Upper lobe of left lung (tissue), 6 donors: Measurements from ENCODE around the gene LEFTY2. TPM values are rescaled to one million over a fixed set of nuclear protein-coding genes. Genes with fewer than 3 reads are reported as not detected.
"Not testable (repeated sequence)": the region's sequence is repeated elsewhere in the genome, so short reads cannot be mapped to it uniquely, and the experiment has no call there.

ENCODE experiments used
- ATAC-seq, 2 donors: fragments of 200-7000 bp; cut with Tn5 transposase; one replicate each; pipeline ENCODE4 v1.9.1; 2022; ENCODE audit warnings: mild to moderate bottlenecking in 2 of 2, moderate library complexity in 2 of 2; ENCODE audit not compliant: low FRiP score in 2 of 2
- DNase-seq, 2 donors: peaks; one replicate each; pipeline ENCODE4 v3.0.0-alpha.2; 2019 to 2020
- H3K27ac ChIP-seq, 4 donors: fragments of 200-600 bp; sonication (generic); one replicate each; pipeline ENCODE4 v1.5.1; 2016 to 2019
- H3K27me3 ChIP-seq, 4 donors: fragments of 200-600 bp; sonication (generic); one replicate each; pipeline ENCODE4 v1.5.1; 2017 to 2019
- H3K36me3 ChIP-seq, 4 donors: fragments of 200-600 bp; sonication (generic); one replicate each; pipeline ENCODE4 v1.5.1; 2016 to 2019
- H3K4me1 ChIP-seq, 4 donors: fragments of 200-600 bp; sonication (generic); one replicate each; pipeline ENCODE4 v1.5.1; 2018 to 2019
- H3K4me3 ChIP-seq, 4 donors: fragments of 200-600 bp; sonication (generic); one replicate each; pipeline ENCODE4 v1.5.1; 2017 to 2019; ENCODE audit warnings: mild to moderate bottlenecking in 2 of 4, moderate library complexity in 1 of 4
- H3K9me3 ChIP-seq, 4 donors: fragments of 200-600 bp; sonication (generic); one replicate each; pipeline ENCODE4 v1.5.1; 2018 to 2019
- CTCF ChIP-seq, 6 experiments: fragments of 450-650 bp in 4 of 6; fragments of 200-600 bp in 2 of 6; sonication (generic) in 2 of 6; IDR thresholded peaks; one replicate each; pipeline ENCODE4 v1.5.1; 2016 to 2019; ENCODE audit warnings: antibody characterized with exemption in 6 of 6
- EP300 ChIP-seq, 4 donors: sonication (generic); formaldehyde crosslinking; IDR thresholded peaks; one replicate each; pipeline ENCODE4 v1.5.1; 2017; ENCODE audit warnings: antibody characterized with exemption in 4 of 4, control low read depth in 2 of 4
- POLR2A ChIP-seq, 4 donors: fragments of 450-650 bp; IDR thresholded peaks; one replicate each; pipeline ENCODE4 v1.5.1; 2016 to 2017; ENCODE audit warnings: antibody characterized with exemption in 4 of 4, mild to moderate bottlenecking in 2 of 4
- POLR2AphosphoS5 ChIP-seq, 2 donors: sonication (generic); formaldehyde crosslinking; IDR thresholded peaks; one replicate each; pipeline ENCODE4 v1.5.1; 2017; ENCODE audit warnings: antibody characterized with exemption in 2 of 2
- WGBS, 2 donors: methylation state at CpG; one replicate each; pipeline ENCODE4 v1.1.5; 2017 to 2018; 5-methylcytosine and 5-hydroxymethylcytosine counted together
- total RNA-seq, 6 donors: library from RNA; depleted of rRNA in 4 of 6; stranded (reverse); fragments of >200 nt in 4 of 6; gene quantifications; one replicate each; pipeline versions ENCODE4 v1.1.0 to v1.2.1, GENCODE V29; 2016 to 2021
- donor health status: DM: no; HTN: no; CAD: no; lungs with moderate emphysema.
- donor health status: DM: no; HTN: yes; CAD: no; lungs with severe emphysema.

Gene LEFTY2
- total RNA-seq, 6 donors from 2014 or later = 0.44 to 2.9 (median 0.76) TPM; not detected in 2

GRCh38 chr1:225972344-225973152 is 31.5 kb upstream of the LEFTY2 start:
- peaks cover 0 to 3% (median 1%) of the 10 kb centered on the region in 4 donors for H3K4me1 ChIP-seq
- no peak for DNase-seq
- H3K27ac ChIP-seq = no peak overlapping the region
- H3K4me3 ChIP-seq = no peak overlapping the region
- 86 to 96% methylated on average over 10 to 13 of the region's 15 CpGs for WGBS, 2 donors
- H3K27me3 ChIP-seq = no peaks in the 10 kb centered on the region
- TF ChIP-seq EP300 (IDR thresholded peaks at IDR 0.05) (no peak), POLR2A (IDR thresholded peaks at IDR 0.05) (no peak), CTCF (IDR thresholded peaks at IDR 0.05) (no peak), POLR2AphosphoS5 (IDR thresholded peaks at IDR 0.05) (no peak)
- no peak for ATAC-seq
- H3K36me3 ChIP-seq = peaks cover 0 to 8% (median under 1%) of the 10 kb centered on the region in 4 donors
- H3K9me3 ChIP-seq = no peaks in the 10 kb centered on the region

- not testable (repeated sequence) for H3K27ac ChIP-seq, H3K9me3 ChIP-seq, H3K36me3 ChIP-seq, ATAC-seq, H3K27me3 ChIP-seq, DNase-seq, H3K4me3 ChIP-seq, H3K4me1 ChIP-seq
- 82 to 92% methylated on average over 16 of the region's 16 CpGs for WGBS, 2 donors
Measured at GRCh38 chr1:225970592-225971157, 29.7 kb upstream of the LEFTY2 start.

- H3K27ac ChIP-seq, H3K4me1 ChIP-seq, H3K27me3 ChIP-seq, ATAC-seq, H3K36me3 ChIP-seq, H3K9me3 ChIP-seq, H3K4me3 ChIP-seq: not testable (repeated sequence)
- WGBS, 2 donors = 96% methylated on average over 20 of the region's 28 CpGs; no CpG with 5 or more reads in 1 of the 2 donors
- DNase-seq = peak in 1 of 2 donors; percentile 65
Measured at GRCh38 chr1:225969751-225970150, 28.7 kb upstream of the LEFTY2 start.

GRCh38 chr1:225965231-225965630 is 24.2 kb upstream of the LEFTY2 start:
- H3K27ac ChIP-seq = no peak overlapping the region
- DNase-seq (no peak), ATAC-seq (no peak)
- no peaks in the 10 kb centered on the region for H3K36me3 ChIP-seq
- no peaks in the 10 kb centered on the region for H3K27me3 ChIP-seq
- peaks cover 0 to 6% (median 0%) of the 10 kb centered on the region in 4 donors for H3K4me1 ChIP-seq
- no peak for TF ChIP-seq POLR2AphosphoS5 (IDR thresholded peaks at IDR 0.05)
- no peak for TF ChIP-seq CTCF (IDR thresholded peaks at IDR 0.05)
- TF ChIP-seq POLR2A (IDR thresholded peaks at IDR 0.05) = no peak
- no peak for TF ChIP-seq EP300 (IDR thresholded peaks at IDR 0.05)
- H3K4me3 ChIP-seq = no peak overlapping the region
- no peaks in the 10 kb centered on the region for H3K9me3 ChIP-seq
- 74 to 79% methylated on average over 5 of the region's 5 CpGs for WGBS, 2 donors

- Histone ChIP-seq H3K4me3 (no peak overlapping the region), H3K4me1 (peaks cover 0 to 6% (median 0%) of the 10 kb centered on the region in 4 donors), H3K27ac (no peak overlapping the region), H3K9me3 (no peaks in the 10 kb centered on the region), H3K27me3 (no peaks in the 10 kb centered on the region), H3K36me3 (no peaks in the 10 kb centered on the region)
- 87 to 93% methylated on average over 14 to 15 of the region's 15 CpGs for WGBS, 2 donors
- TF ChIP-seq POLR2AphosphoS5 (IDR thresholded peaks at IDR 0.05) (no peak), CTCF (IDR thresholded peaks at IDR 0.05) (no peak), POLR2A (IDR thresholded peaks at IDR 0.05) (no peak), EP300 (IDR thresholded peaks at IDR 0.05) (no peak)
- ATAC-seq (no peak), DNase-seq (no peak)
Measured at GRCh38 chr1:225963735-225964530, 22.9 kb upstream of the LEFTY2 start.
